Upper lobe of right lung (tissue), 1 donor: Measurements from ENCODE around the gene LINS1. TPM values are rescaled to one million over a fixed set of nuclear protein-coding genes. Genes with fewer than 3 reads are reported as not detected.

Source experiments
- ATAC-seq: fragments of 200-7000 bp; cut with Tn5 transposase; one replicate; pipeline ENCODE4 v1.9.1; 2020; ENCODE audit warnings: mild to moderate bottlenecking, moderate library complexity
- DNase-seq: peaks from one replicate; pipeline ENCODE4 v3.0.0-alpha.2; 2020
- H3K27ac ChIP-seq: fragments of 200-600 bp; one replicate; pipeline ENCODE4 v1.8.0; 2022
- H3K27me3 ChIP-seq: fragments of 200-600 bp; one replicate; pipeline ENCODE4 v1.8.0; 2022; ENCODE audit warnings: mild to moderate bottlenecking
- H3K36me3 ChIP-seq: fragments of 200-600 bp; one replicate; pipeline ENCODE4 v1.8.0; 2022
- H3K4me1 ChIP-seq: fragments of 200-600 bp; one replicate; pipeline ENCODE4 v1.8.0; 2022
- H3K4me3 ChIP-seq: fragments of 200-600 bp; one replicate; pipeline ENCODE4 v1.8.0; 2022; ENCODE audit warnings: mild to moderate bottlenecking
- H3K9me3 ChIP-seq: fragments of 200-600 bp; one replicate; pipeline ENCODE4 v1.8.0; 2022
- intact Hi-C: fragments of 100-400 bp; cut with DNase I; formaldehyde crosslinking; loops from one replicate; pipeline ENCODE4 v1.11.0; 2022
- long read RNA-seq: library from polyadenylated mRNA; unstranded; transcript quantifications from one replicate; pipeline ENCODE4 v2.0.0, GENCODE V29; 2021
- total RNA-seq: library from RNA; stranded (reverse); fragmentation: NEBNext Ultra II Directional; extraction: Animal tissue kit (Norgen Biotek cat#: 25700); gene quantifications from one replicate; pipeline ENCODE4 v1.2.1, GENCODE V29; 2021
- TF ChIP-seq, protein P1 (sequence below): fragments of 200-600 bp; IDR thresholded peaks from one replicate; pipeline ENCODE4 v1.8.0; 2022; ENCODE audit warnings: antibody characterized with exemption
- donor health status: DM: no; HTN: yes; CAD: no; lungs with severe emphysema.

Gene LINS1, protein sequence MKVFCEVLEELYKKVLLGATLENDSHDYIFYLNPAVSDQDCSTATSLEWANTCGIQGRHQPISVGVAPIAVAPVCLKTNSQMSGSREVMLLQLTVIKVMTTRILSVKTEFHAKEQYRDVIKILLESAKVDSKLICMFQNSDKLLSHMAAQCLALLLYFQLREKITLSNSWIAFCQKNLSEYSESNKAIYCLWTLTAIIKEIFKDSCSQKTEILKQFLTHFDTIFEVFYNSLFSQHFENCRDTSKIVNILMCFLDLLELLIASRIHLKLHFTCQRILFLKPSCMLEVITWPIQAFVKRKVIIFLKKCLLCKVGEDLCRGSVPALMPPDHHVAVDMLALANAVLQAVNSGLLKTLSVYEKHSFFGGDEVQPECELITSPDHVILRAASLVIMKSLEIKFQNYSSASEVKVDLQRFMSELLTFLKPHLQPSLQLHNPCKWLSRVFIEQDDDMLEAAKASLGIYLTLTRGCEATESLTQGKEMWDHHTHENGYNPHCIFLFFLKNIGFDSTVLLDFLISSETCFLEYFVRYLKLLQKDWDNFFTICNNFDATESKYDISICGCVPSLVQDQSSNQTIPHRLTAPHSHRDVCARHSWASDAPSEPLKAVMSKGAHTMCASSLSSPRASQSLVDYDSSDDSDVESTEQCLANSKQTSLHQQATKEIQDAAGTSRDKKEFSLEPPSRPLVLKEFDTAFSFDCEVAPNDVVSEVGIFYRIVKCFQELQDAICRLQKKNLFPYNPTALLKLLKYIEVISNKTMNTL
- total RNA-seq, result 18.6 TPM
- long read RNA-seq, partial matches to known transcripts, result 1 of 19 reads
- long read RNA-seq, other reads (novel, unspliced or antisense), result 16 of 19 reads

DNA sequence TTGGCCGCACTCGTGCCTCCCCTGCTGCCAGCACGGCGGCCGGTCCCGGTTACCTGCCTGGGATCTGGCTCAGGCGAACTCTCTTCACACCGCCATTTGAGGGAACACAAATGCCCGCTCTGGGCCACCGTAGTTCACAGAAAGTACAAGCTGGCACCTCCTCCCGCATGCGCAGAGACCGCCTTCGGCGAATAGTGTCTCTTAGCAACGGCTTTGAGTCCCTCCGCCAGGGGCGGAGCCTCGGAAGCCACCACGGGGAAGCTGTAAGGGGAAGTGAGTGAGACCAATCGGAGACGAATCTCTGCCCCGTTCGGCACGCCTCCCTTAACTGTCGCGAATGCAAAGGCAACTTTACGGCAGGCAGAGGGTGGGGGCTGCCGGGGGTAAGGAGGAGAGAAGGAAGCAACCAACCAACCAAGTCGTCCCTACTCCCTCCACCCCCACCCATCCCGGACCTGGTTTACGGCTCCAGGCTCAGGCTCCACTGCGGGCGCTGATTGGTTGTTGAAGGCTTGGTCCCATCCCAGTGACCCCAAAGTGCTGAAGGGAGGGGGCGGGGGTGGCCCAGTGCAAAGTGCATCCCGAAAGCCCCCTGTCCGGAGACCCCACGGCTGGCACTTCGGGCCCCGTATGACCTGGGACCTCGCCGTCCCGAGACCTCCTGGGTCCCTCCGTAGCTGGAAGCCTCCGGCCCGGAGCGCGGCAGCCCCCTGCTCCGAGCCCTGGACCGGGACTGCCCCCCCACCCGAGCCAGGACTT is at the start of gene LINS1, which contains the start of gene ASB7:
Gene LINS1 (minus strand): TSS at position 121 of the 759 bp plus-strand sequence. CDS start 21,342 bp downstream, outside the sequence.
Gene ASB7 (plus strand): TSS at position 526 of the 759 bp plus-strand sequence. CDS start 9,628 bp downstream, outside the sequence.
- TF ChIP-seq, protein P1, sequence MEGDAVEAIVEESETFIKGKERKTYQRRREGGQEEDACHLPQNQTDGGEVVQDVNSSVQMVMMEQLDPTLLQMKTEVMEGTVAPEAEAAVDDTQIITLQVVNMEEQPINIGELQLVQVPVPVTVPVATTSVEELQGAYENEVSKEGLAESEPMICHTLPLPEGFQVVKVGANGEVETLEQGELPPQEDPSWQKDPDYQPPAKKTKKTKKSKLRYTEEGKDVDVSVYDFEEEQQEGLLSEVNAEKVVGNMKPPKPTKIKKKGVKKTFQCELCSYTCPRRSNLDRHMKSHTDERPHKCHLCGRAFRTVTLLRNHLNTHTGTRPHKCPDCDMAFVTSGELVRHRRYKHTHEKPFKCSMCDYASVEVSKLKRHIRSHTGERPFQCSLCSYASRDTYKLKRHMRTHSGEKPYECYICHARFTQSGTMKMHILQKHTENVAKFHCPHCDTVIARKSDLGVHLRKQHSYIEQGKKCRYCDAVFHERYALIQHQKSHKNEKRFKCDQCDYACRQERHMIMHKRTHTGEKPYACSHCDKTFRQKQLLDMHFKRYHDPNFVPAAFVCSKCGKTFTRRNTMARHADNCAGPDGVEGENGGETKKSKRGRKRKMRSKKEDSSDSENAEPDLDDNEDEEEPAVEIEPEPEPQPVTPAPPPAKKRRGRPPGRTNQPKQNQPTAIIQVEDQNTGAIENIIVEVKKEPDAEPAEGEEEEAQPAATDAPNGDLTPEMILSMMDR, result no peak

DNA sequence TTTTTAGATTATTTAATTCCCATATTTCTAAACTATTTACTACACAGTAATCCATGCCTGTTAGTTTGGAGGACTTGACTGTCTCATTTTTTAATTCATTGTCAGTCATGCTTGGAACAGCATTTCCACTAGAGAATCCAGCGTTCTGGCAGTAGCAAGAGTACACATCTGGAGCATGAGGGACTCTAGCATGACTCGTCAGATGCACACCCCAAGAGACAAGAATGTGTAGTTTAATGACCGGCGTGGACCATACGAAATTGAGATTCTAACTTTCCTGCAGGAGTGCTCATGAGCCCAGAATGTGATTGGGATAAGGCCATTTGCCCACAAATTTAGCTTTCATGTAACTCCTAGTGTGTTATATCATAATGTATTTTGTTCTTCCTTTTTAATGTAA is 49.3 kb upstream of the LINS1 start:
- Histone ChIP-seq H3K4me3 (no peak overlapping the region), H3K27me3 (no peaks in the 10 kb centered on the region), H3K27ac (no peak overlapping the region), H3K4me1 (no peaks in the 10 kb centered on the region), H3K36me3 (peaks cover 9% of the 10 kb centered on the region), H3K9me3 (no peaks in the 10 kb centered on the region)
- TF ChIP-seq, protein P1, result no peak
- DNase-seq, result no peak
- intact Hi-C loops, result no loop called here
- no peak for ATAC-seq

More for the DNA sequence above, at the start of gene LINS1, which contains the start of gene ASB7:
- Histone ChIP-seq H3K4me3 (peak within 1 kb of the TSS; percentile 88), H3K4me1 (peaks cover 29% of the 10 kb centered on the region), H3K27me3 (no peaks in the 10 kb centered on the region), H3K9me3 (no peaks in the 10 kb centered on the region), H3K36me3 (peaks cover 14% of the 10 kb centered on the region), H3K27ac (peak within 1 kb of the TSS; percentile 88)
- intact Hi-C loops, result no loop called here
- peak; percentile 98 for ATAC-seq
- peak; percentile 100 for DNase-seq

DNA sequence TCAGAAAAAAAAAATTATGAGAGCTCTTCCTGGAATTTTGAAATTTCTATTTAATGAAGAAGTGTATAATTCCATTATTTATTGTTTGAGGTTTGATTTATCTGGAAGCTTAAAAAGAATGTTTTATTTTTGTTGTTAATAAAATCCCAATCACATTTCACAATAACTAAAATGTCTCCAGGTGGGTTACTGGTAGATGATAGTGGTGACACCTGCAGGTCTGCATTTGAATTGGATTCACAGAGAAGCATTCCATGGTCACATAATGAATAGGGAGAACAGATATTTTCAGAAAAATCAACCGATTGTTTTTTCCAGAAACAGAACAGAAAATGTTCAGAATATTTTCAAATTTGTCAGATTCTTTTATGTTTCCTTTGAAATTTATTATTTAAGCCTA is 48.7 kb upstream of the LINS1 start:
- intact Hi-C loops, result no loop called here
- Histone ChIP-seq H3K4me3 (no peak overlapping the region), H3K36me3 (peaks cover 9% of the 10 kb centered on the region), H3K9me3 (no peaks in the 10 kb centered on the region), H3K27me3 (no peaks in the 10 kb centered on the region), H3K27ac (no peak overlapping the region), H3K4me1 (no peaks in the 10 kb centered on the region)
- no peak for ATAC-seq
- TF ChIP-seq, protein P1, result no peak
- no peak for DNase-seq

DNA sequence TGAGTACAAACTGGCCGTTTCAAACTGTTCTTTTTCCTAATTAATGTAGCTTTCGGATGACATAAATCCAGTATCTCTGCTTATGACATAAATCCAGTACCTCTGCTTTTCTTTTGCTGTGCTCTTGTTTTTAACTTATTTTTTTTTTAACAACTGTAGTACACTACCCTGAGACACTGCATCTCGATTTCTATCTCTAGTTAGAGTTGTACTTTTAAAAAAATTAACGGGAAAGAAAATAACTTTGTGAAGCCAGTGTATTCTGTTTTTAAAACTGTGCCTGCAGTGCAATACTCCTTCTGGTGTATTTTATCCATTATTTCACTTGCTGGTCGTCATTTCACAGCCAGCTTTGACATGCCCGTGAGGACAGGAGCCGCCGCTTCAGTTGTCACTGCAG is 47.0 kb upstream of the LINS1 start:
- Histone ChIP-seq H3K9me3 (no peaks in the 10 kb centered on the region), H3K27me3 (no peaks in the 10 kb centered on the region), H3K27ac (no peak overlapping the region), H3K4me1 (no peaks in the 10 kb centered on the region), H3K4me3 (no peak overlapping the region), H3K36me3 (peaks cover 9% of the 10 kb centered on the region)
- ATAC-seq, result no peak
- intact Hi-C loops, result no loop called here
- DNase-seq, result no peak
- TF ChIP-seq, protein P1, result no peak

DNA sequence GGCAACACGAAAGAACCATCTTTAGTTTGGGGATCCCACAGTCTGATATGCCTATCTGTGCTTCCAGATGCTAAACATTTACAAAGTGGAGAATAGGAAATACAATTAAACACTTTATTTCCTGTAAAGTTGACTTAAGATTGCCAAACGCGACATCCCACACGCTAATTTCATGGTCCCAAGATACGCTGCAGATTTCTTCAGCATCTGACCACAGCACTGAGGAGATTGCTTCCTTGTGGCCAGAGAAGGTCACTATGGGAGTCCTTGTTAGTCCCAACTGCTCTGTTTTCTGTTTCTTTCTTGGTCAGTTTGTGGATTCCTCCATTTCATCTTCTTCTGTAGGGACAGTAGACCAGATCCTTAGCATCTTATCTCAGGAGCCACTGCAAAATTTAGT is 43.7 kb upstream of the LINS1 start:
- H3K27ac ChIP-seq, result no peak overlapping the region
- no peak for DNase-seq
- peaks cover 4% of the 10 kb centered on the region for H3K4me1 ChIP-seq
- intact Hi-C loops, result no loop called here
- H3K36me3 ChIP-seq, result peaks cover 9% of the 10 kb centered on the region
- peak; percentile 74 for ATAC-seq
- no peaks in the 10 kb centered on the region for H3K27me3 ChIP-seq
- H3K9me3 ChIP-seq, result no peaks in the 10 kb centered on the region
- H3K4me3 ChIP-seq, result no peak overlapping the region
- TF ChIP-seq, protein P1, result no peak
